HG02588 (cell line): Measurements from ENCODE around the gene SLC49A4.
A peak's percentile ranks its signal among the peaks of the same experiment; 100 is the strongest.

Experiments
- ATAC-seq: cut with Tn5 transposase; IDR thresholded peaks from one replicate; pipeline ENCODE4 v1.9.1; 2021; ENCODE audit warnings: mild to moderate bottlenecking, moderate library complexity; ENCODE audit not compliant: unreplicated experiment

Gene SLC49A4

DNA sequence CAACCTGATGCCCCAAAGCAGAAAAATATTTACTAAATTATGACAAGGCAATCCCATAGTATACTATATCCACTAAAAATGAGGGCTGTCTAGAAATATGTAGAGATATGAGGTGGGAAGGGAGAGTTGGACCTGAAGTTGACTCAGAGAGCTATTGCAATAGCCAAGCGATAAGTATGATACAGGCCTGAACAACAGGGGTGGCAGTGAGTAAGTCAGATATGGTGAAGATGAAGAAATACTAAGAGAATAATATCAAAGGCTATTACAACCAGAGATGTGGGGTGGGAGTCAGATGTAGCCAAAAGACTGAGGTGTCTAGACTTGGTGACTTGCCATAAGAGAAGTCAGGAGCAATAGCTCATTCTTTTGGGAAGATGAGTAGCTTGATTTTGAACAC is 10.4 kb upstream of the SLC49A4 start:
- ATAC-seq = no peak

GRCh38 chr3:122785231-122785630 is 9.6 kb upstream of the SLC49A4 start:
- no peak for ATAC-seq

DNA sequence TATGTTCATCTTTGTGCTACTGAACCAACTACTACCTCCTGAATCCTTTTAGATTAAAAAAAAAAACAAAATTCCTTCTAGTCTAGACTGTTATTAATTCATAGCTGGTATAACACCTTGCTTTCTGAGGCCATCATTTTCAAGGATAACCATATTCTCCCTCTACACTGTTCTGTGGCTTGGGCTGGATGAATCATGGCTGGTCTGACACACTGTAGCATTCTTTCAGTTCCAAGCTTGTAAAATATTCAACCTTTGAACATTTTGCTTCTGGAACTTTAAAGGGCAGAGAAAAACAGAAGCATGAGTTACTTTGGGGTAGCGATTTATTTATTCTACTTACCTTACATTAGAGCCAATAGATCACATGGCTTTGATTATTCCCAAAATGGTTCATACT is 8.8 kb upstream of the SLC49A4 start:
- no peak for ATAC-seq

DNA sequence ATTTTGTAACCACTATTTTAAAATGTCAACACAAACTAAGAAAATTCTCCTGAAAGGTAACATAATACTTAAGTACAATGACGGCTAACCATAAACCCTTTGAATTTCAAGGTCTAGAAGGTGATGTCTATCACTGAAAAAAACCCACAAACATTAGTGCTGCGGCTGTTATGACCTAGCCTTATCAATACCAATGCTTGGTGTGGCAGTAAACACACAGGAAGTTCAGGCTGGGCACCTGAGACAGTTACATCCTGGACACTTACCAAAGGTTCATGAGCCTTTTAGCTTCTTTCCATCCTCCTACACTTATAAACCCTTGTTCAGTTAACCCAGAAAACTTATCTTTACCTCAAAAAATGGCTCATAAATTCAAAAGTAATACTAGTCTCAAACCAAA is 7.0 kb upstream of the SLC49A4 start:
- ATAC-seq = no peak

GRCh38 chr3:122789585-122790273 is 5.1 kb upstream of the SLC49A4 start:
- no peak for ATAC-seq

GRCh38 chr3:122793568-122794416 is 1.1 kb upstream of the SLC49A4 start, which contains the start of gene HSPBAP1:
Gene HSPBAP1 (minus strand): TSS chr3:122793831. CDS start chr3:122793680, 151 bp downstream.
- peak; percentile 59 for ATAC-seq

GRCh38 chr3:122794483-122794778 is 438 bp upstream of the SLC49A4 start:
- ATAC-seq = no peak

- no peak for ATAC-seq
These were observed 866 bp downstream of the SLC49A4 start for GRCh38 chr3:122795674-122796195.

- no peak for ATAC-seq
These were observed 2.4 kb downstream of the SLC49A4 start for GRCh38 chr3:122797291-122797690.

DNA sequence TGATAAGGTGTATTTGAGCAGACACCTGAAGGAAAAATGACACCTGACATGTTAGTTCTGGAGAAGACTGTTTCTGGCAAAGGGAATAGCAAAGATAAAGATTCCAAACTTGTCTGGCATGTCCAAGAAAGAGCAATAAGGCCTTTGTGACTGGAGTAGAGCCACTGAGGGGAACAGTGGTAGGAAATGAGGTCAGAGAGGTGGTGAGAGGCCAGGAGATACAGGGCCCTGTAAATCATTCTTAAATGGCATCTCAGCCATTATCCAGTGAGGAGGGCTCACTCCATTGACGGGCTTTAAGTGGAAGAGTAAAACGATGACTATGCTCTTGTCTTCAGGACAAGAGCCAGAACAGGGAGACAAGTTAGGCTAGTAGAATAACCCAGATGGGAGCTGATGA is 4.5 kb downstream of the SLC49A4 start:
- ATAC-seq = no peak

DNA sequence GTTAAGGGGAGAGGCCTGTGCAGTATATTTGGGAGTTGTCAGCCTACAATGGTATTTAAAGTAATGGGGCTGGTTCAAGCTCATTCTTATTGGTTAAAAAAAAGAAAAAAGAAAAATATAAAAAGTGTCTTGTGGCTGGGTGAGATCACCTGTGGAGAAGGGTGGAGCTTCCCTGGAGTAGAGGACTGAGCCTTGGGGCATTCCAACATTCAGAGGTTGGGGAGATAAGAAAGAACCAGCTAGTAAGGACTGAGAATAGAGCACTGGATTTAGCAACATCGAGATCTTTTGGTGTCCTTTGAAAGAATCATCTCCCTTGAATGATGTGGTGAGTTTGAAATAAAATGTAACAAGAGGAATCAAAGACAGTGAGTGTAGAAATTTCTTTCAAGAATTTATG is 5.2 kb downstream of the SLC49A4 start:
- no peak for ATAC-seq

DNA sequence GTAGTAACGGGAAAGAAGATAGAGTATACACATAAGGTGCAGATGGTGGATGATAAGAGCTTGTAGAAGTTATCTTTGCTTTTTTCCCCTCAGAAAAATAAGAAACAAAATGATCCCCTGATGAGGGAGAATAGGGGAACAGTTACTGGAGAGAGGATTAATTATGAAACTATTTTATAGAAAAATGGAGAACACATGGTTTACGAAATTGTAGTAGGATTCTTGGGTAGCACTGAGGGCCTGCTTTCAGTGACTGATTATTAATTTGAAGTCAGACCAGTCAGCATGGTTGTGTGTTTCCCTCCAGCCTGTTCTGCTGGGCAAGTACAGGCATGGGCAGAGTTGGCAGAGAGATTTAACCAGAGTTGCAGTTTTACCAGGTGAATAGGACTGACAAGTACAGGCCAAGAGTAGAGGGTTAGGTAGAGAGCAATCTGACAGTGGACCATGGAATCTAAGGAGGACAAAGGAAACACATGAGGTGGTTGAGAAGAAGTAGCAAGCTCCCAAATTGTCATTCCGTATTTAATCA is 5.9 kb downstream of the SLC49A4 start:
- ATAC-seq = no peak

DNA sequence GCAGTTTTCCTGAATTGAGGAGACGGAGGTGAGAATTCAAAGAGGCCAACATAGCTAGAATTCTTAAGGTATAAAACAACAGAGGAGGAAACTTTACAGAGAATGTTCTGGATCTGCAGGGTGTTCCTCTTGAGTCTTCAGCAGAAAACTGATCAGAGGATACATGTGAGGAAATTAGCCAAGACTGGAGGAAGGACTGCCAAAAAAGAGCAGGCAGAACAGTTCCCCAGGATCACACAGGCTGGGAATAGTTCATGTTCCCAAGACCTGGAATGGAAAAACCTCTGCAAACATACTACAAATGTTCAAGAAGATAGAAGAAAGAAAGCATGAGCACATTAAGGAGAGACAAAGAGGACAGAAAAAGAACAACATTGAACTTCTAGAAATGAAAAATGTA is 7.5 kb downstream of the SLC49A4 start:
- ATAC-seq = no peak

- no peak for ATAC-seq
These were observed 9.1 kb downstream of the SLC49A4 start for GRCh38 chr3:122803977-122804376.

DNA sequence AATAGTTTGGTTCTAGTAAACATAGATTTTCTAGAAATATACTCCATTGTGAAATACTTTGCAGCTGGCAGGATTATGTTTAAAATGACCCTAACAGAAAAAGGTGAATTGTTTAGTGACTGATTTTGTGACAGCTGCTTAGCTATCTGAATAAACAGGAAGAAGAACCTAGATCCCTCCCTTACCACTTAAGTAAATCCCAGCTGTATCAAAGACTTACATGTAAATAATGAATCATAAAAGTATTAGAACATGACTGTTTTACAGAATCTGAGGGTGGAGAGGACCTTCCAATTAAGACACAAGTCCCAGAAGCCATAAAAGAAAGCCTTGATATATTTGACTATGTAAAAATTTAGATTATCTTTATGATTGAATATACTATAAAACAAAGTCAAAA is 15.9 kb downstream of the SLC49A4 start:
- ATAC-seq = no peak

- no peak for ATAC-seq
These were observed 21.7 kb downstream of the SLC49A4 start for GRCh38 chr3:122816587-122816986.

DNA sequence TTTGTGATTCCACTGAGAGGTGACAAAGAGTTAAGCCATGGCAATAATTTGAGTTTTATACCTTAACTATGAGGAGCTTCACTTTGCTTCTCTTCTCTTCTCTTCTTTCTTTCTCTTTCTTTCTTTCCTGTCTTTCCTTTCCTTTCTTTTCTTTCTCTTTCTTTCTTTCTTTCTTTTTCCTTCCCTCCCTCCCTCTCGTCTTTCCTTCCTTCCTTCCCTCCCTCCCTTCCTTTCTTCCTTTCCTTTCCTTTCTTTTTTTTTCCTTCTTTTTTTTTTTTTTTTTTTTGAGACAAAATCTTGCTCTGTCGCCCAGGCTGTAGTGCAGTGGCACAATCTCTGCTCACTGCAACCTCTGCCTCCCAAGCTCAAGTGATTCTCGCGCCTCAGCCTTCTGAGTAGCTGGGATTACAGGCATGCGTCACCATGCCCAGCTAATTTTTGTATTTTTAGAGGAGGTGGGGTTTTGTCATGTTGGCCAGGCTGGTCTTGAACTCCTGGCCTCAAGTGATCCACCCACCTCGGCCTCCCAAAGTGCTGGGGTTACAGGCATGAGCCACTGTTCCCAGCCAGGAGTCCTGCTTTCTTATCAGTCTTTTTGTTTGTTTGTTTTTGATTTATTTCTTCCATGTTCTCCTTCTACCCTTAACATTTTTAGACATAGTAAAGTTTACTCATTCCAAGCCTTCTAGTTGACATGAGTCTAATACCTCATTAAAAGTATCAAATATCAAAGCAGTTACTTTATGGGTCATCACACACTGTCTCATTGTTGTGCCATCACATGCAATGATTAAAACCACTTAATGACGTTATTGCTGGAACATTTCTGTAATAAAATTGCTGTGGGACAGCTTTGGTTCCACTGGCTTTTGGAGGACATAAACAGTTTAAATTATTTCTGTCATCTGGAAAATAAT is 29.9 kb downstream of the SLC49A4 start:
- ATAC-seq = no peak

GRCh38 chr3:122825460-122825859 is 30.6 kb downstream of the SLC49A4 start:
- no peak for ATAC-seq

DNA sequence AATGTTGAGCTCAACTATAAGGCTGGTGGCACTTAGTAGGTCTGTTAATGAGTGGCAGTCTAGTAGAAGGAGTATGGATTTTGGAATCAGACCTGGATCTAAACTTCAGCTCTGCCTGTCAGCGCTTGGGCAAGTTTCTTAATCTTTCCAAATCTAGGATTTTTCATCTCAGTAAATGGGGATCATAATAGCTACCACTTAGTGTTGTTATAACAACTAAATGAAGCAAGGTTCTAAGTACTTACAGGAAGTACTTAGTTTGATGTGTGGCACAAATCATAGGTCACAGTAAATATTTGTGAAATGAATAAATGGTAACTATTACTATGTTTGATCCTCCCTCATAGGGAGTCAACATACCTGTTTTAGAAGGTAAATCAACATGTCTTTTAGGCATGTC is 31.4 kb downstream of the SLC49A4 start:
- no peak for ATAC-seq

DNA sequence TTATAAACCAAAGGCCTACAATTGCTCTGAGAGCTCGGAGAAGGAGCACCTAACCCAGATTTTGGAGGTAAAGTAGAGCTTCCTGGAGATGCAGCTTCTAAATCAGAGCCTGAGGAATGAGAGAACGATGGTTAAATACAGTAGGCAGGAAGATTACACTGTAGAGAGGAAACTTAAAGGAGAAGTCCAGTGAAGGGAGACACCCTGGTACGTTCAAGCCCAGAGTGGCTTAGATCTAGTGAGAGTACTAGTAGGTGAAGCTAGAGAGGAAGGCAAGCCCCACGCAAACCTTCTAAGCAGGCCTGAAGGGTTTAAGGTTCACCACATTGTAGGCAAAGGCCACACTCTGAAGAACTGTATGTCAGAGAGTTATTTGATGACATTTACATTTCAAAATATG is 33.4 kb downstream of the SLC49A4 start:
- ATAC-seq = no peak

DNA sequence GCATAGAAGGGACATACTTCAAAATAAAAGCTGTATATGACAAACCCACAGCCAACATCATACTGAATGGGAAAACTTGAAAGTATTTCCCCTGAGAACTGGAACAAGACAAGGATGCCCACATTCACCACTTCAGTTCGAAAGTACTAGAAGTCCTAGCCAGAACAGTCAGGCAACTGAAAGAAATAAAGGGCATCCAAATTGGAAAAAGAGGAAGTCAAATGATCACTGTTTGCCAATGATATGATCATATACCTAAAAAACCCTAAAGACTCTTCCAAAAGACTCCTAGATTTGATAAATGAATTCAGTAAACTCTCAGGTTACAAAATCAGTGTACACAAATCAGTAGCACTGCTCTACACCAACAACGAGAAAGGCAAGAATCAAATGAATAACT is 40.7 kb downstream of the SLC49A4 start:
- no peak for ATAC-seq
